ENCODE measurements around the gene DNAH14. TPM values are rescaled to one million over a fixed set of nuclear protein-coding genes. Genes with fewer than 3 reads are reported as not detected.

DNAH14 gene
- total RNA-seq, 1 donor from 2014 or later: 84.7 TPM

DNA sequence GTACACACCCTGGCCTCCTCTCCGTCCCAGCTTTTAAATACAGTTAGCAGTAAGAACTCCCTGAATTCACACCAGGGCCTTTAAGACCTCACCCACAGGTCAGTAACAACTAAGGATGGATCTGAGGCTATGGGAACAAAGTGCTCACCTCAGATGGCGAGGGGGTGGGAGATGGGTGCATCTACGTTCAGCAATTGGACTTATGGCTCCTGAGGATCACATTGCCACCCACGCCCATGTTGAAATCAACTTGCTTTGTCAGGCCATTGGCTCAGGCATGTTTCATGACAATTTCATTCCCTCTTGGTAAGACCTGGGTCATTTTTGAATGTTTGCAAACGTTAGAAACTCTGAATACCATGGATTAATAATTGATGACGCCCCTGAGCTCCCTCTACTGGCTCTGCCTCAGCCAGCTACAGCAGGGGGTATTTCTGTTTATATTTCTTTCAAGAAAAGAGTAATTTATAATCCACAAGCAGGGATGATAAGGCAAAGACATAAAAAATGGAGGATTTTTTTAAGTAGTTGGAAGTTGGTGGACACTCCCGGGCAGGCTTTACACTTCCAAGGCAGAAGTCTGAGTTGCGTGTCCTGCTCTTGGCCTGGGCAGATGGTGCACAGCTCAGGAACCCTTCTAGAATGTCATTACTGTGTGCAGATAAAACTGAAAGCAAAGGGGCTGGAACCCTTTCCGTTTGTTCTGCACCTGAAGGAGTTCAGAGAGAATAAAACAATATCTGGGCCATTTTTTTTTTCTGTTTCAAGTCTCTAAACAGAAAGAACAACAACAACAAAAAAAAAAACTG is 512.0 kb downstream of the DNAH14 start:
- H3K27me3 Mint-ChIP-seq (ENCODE audit: low read depth): no peaks in the 10 kb centered on the region
- no peaks in the 10 kb centered on the region for H3K9me3 Mint-ChIP-seq
- TF ChIP-seq, protein P1, sequence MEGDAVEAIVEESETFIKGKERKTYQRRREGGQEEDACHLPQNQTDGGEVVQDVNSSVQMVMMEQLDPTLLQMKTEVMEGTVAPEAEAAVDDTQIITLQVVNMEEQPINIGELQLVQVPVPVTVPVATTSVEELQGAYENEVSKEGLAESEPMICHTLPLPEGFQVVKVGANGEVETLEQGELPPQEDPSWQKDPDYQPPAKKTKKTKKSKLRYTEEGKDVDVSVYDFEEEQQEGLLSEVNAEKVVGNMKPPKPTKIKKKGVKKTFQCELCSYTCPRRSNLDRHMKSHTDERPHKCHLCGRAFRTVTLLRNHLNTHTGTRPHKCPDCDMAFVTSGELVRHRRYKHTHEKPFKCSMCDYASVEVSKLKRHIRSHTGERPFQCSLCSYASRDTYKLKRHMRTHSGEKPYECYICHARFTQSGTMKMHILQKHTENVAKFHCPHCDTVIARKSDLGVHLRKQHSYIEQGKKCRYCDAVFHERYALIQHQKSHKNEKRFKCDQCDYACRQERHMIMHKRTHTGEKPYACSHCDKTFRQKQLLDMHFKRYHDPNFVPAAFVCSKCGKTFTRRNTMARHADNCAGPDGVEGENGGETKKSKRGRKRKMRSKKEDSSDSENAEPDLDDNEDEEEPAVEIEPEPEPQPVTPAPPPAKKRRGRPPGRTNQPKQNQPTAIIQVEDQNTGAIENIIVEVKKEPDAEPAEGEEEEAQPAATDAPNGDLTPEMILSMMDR (IDR thresholded peaks at IDR 0.05; ENCODE audit: unreplicated experiment): no peak
- H3K4me3 Mint-ChIP-seq: no peak overlapping the region
- no peak for DNase-seq (ENCODE audit: low spot score in 2 of 2, unreplicated experiment in 2 of 2)
- no peak overlapping the region for H3K27ac Mint-ChIP-seq
- no peaks in the 10 kb centered on the region for H3K36me3 Mint-ChIP-seq
- peaks cover 19% of the 10 kb centered on the region for H3K4me1 Mint-ChIP-seq

GRCh38 chr1:225442123-225442505 is 512.6 kb downstream of the DNAH14 start:
- H3K27me3 Mint-ChIP-seq (ENCODE audit: low read depth): no peaks in the 10 kb centered on the region
- H3K27ac Mint-ChIP-seq: no peak overlapping the region
- H3K36me3 Mint-ChIP-seq: no peaks in the 10 kb centered on the region
- H3K4me3 Mint-ChIP-seq: no peak overlapping the region
- no peak for DNase-seq (ENCODE audit: low spot score in 2 of 2, unreplicated experiment in 2 of 2)
- H3K9me3 Mint-ChIP-seq: no peaks in the 10 kb centered on the region
- H3K4me1 Mint-ChIP-seq: peaks cover 25% of the 10 kb centered on the region
- TF ChIP-seq, protein P1 (IDR thresholded peaks at IDR 0.05; ENCODE audit: unreplicated experiment): no peak

- no peaks in the 10 kb centered on the region for H3K9me3 Mint-ChIP-seq
- no peak overlapping the region for H3K27ac Mint-ChIP-seq
- H3K27me3 Mint-ChIP-seq (ENCODE audit: low read depth): no peaks in the 10 kb centered on the region
- H3K4me1 Mint-ChIP-seq: peaks cover 37% of the 10 kb centered on the region
- H3K4me3 Mint-ChIP-seq: no peak overlapping the region
- no peak for DNase-seq (ENCODE audit: low spot score in 2 of 2, unreplicated experiment in 2 of 2)
- no peaks in the 10 kb centered on the region for H3K36me3 Mint-ChIP-seq
- TF ChIP-seq, protein P1 (IDR thresholded peaks at IDR 0.05; ENCODE audit: unreplicated experiment): no peak
Observed at GRCh38 chr1:225445639-225446594, 516.4 kb downstream of the DNAH14 start.

DNA sequence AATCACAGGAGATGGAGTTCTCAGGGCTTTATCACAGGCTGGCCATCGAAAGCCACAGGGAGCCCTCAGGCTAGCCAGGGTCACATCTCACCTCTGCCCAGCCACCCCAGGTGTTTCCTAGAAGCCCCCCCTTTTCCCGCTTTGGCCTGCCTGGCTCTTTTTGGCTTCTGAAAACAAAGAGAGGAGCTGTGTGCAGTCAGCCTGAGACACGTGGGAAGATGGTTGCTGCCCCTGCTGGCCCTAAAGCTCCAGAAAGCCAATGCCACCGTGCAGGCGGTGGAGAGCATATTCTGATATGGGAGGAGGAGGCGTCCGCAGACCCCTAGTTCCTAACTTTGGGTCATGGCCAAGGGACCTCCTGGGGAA is 517.1 kb downstream of the DNAH14 start:
- TF ChIP-seq, protein P1 (IDR thresholded peaks at IDR 0.05; ENCODE audit: unreplicated experiment): no peak
- H3K27me3 Mint-ChIP-seq (ENCODE audit: low read depth): no peaks in the 10 kb centered on the region
- H3K4me3 Mint-ChIP-seq: no peak overlapping the region
- peaks cover 37% of the 10 kb centered on the region for H3K4me1 Mint-ChIP-seq
- no peaks in the 10 kb centered on the region for H3K9me3 Mint-ChIP-seq
- DNase-seq (ENCODE audit: low spot score in 2 of 2, unreplicated experiment in 2 of 2): no peak
- no peak overlapping the region for H3K27ac Mint-ChIP-seq
- H3K36me3 Mint-ChIP-seq: no peaks in the 10 kb centered on the region

DNA sequence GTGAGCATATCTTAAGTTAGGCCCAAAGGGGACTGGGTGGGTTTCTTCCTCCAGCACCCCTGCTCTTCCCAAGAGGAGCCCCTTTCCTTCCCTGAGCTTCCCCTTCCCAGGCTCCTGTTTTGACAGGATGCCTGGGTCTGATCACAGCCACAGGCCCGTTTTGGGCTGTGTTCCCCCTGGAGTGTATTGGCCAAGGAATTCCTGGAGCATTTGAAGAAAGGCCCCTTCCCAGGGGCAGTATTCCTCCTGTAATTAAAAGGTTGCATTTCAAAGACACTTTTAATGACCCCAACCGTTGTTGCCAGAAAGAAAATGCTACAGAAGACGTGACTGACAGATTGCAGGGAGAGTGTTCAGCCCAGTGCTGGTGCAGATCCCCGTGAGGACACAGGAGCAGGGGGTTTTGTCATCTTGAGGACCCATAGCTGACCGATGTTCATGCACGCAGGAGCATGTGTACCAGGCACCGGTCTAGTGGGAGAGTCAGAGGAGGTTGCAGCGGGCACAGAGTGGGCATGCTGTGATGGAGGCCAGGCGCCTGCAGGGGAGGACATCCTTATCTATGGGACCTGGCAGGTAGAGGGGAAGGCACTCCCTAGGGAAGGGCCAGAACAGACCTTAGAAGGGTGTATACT is 517.6 kb downstream of the DNAH14 start:
- Mint-ChIP-seq H3K27me3 (ENCODE audit: low read depth) (no peaks in the 10 kb centered on the region), H3K4me3 (no peak overlapping the region), H3K9me3 (no peaks in the 10 kb centered on the region), H3K4me1 (peaks cover 37% of the 10 kb centered on the region), H3K36me3 (no peaks in the 10 kb centered on the region), H3K27ac (peak overlapping the region; percentile 80)
- TF ChIP-seq, protein P1 (IDR thresholded peaks at IDR 0.05; ENCODE audit: unreplicated experiment): no peak
- no peak for DNase-seq (ENCODE audit: low spot score in 2 of 2, unreplicated experiment in 2 of 2)

Data from mesothelial cell of epicardium (in vitro differentiated cells).